ENCODE measurements around the gene SASH1. TPM values are rescaled to one million over a fixed set of nuclear protein-coding genes. Genes with fewer than 3 reads are reported as not detected.

The SASH1 gene
- total RNA-seq, 1 experiment from 2014 or later: 42.0 TPM

- Mint-ChIP-seq H3K9me3 (ENCODE audit: unreplicated experiment) (no peaks in the 10 kb centered on the region), H3K27me3 (ENCODE audit: insufficient read depth, unreplicated experiment) (peaks cover 6% of the 10 kb centered on the region), H3K4me3 (ENCODE audit: unreplicated experiment) (no peak overlapping the region), H3K4me1 (ENCODE audit: low read depth, unreplicated experiment) (no peaks in the 10 kb centered on the region), H3K27ac (ENCODE audit: unreplicated experiment) (no peak overlapping the region), H3K36me3 (ENCODE audit: insufficient read depth, unreplicated experiment) (no peaks in the 10 kb centered on the region)
- no peak for DNase-seq
- Histone ChIP-seq H3K4me1 (no peaks in the 10 kb centered on the region), H3K9me3 (no peaks in the 10 kb centered on the region), H3K27me3 (replicated peaks; ENCODE audit: control insufficient read depth, insufficient read depth, low read length) (no peaks in the 10 kb centered on the region), H3K4me3 (ENCODE audit: low read depth, low read length) (no peak overlapping the region), H3K36me3 (ENCODE audit: control insufficient read depth, insufficient read depth, low read length) (no peaks in the 10 kb centered on the region)
- CTCF ChIA-PET: interaction anchor here (1.3 kb wide), 1 partner anchor 8 kb away, joined by 5 read pairs; no protein-coding TSS in a partner anchor
- POLR2A ChIA-PET: no interaction called here
- BruUV-seq (replicated peaks): no TSS peak
- intact Hi-C loops (cut with micrococcal nuclease; ENCODE audit: unreplicated experiment): no loop called here
- TF ChIP-seq CTCF (IDR thresholded peaks at IDR 0.05; ENCODE audit: insufficient read depth in 1 of 2, low read depth in 1 of 2, low read length in 1 of 2, severe bottlenecking in 1 of 2, unreplicated experiment in 1 of 2): no peak
These were observed 227.8 kb downstream of the SASH1 start for GRCh38 chr6:148570456-148570855.

GRCh38 chr6:148572676-148573335 lies 230.2 kb downstream of the SASH1 start:
- Mint-ChIP-seq H3K4me3 (ENCODE audit: unreplicated experiment) (no peak overlapping the region), H3K27me3 (ENCODE audit: insufficient read depth, unreplicated experiment) (peaks cover 3% of the 10 kb centered on the region), H3K9me3 (ENCODE audit: unreplicated experiment) (no peaks in the 10 kb centered on the region), H3K4me1 (ENCODE audit: low read depth, unreplicated experiment) (no peaks in the 10 kb centered on the region), H3K27ac (ENCODE audit: unreplicated experiment) (no peak overlapping the region), H3K36me3 (ENCODE audit: insufficient read depth, unreplicated experiment) (no peaks in the 10 kb centered on the region)
- TF ChIP-seq CTCF (IDR thresholded peaks at IDR 0.05; ENCODE audit: insufficient read depth in 1 of 2, low read depth in 1 of 2, low read length in 1 of 2, severe bottlenecking in 1 of 2, unreplicated experiment in 1 of 2): no peak
- Histone ChIP-seq H3K4me1 (no peaks in the 10 kb centered on the region), H3K36me3 (ENCODE audit: control insufficient read depth, insufficient read depth, low read length) (no peaks in the 10 kb centered on the region), H3K4me3 (ENCODE audit: low read depth, low read length) (no peak overlapping the region), H3K9me3 (no peaks in the 10 kb centered on the region), H3K27me3 (replicated peaks; ENCODE audit: control insufficient read depth, insufficient read depth, low read length) (no peaks in the 10 kb centered on the region)
- intact Hi-C loops (cut with micrococcal nuclease; ENCODE audit: unreplicated experiment): no loop called here
- DNase-seq: no peak
- no TSS peak for BruUV-seq (replicated peaks)
- POLR2A ChIA-PET: no interaction called here
- CTCF ChIA-PET: interaction anchor here (0.8 kb wide), 1 partner anchor 13 kb away, joined by 3 read pairs; no protein-coding TSS in a partner anchor

- intact Hi-C loops (cut with micrococcal nuclease; ENCODE audit: unreplicated experiment): no loop called here
- Mint-ChIP-seq H3K27me3 (ENCODE audit: insufficient read depth, unreplicated experiment) (peaks cover 3% of the 10 kb centered on the region), H3K36me3 (ENCODE audit: insufficient read depth, unreplicated experiment) (no peaks in the 10 kb centered on the region), H3K9me3 (ENCODE audit: unreplicated experiment) (no peaks in the 10 kb centered on the region), H3K4me1 (ENCODE audit: low read depth, unreplicated experiment) (no peaks in the 10 kb centered on the region), H3K4me3 (ENCODE audit: unreplicated experiment) (no peak overlapping the region), H3K27ac (ENCODE audit: unreplicated experiment) (no peak overlapping the region)
- Histone ChIP-seq H3K27me3 (replicated peaks; ENCODE audit: control insufficient read depth, insufficient read depth, low read length) (no peaks in the 10 kb centered on the region), H3K4me1 (no peaks in the 10 kb centered on the region), H3K9me3 (no peaks in the 10 kb centered on the region), H3K36me3 (ENCODE audit: control insufficient read depth, insufficient read depth, low read length) (no peaks in the 10 kb centered on the region), H3K4me3 (ENCODE audit: low read depth, low read length) (no peak overlapping the region)
- ChIA-PET POLR2A (no interaction called here), CTCF (no interaction called here)
- no TSS peak for BruUV-seq (replicated peaks)
- DNase-seq: no peak
- TF ChIP-seq CTCF (IDR thresholded peaks at IDR 0.05; ENCODE audit: insufficient read depth in 1 of 2, low read depth in 1 of 2, low read length in 1 of 2, severe bottlenecking in 1 of 2, unreplicated experiment in 1 of 2): no peak
These were observed 231.3 kb downstream of the SASH1 start for GRCh38 chr6:148573922-148574321.
